ENCODE results near the gene BMPR1B.

The BMPR1B gene

GRCh38 chr4:94962484-94962883 is 204.7 kb downstream of the BMPR1B start:
- no peak overlapping the region for H3K4me2 ChIP-seq (ENCODE audit: low read depth, low read length)
- H3K9me3 ChIP-seq (replicated peaks; ENCODE audit: insufficient read depth, low read length) = no peaks in the 10 kb centered on the region
- H3K4me1 ChIP-seq (ENCODE audit: low read length) = no peaks in the 10 kb centered on the region
- H3K79me2 ChIP-seq (ENCODE audit: low read length) = no peaks in the 10 kb centered on the region
- no peaks in the 10 kb centered on the region for H3K36me3 ChIP-seq (replicated peaks; ENCODE audit: insufficient read depth, low read length)
- H2AFZ ChIP-seq (ENCODE audit: low read length) = no peak overlapping the region
- TF ChIP-seq EZH2 (optimal IDR thresholded peaks at IDR 0.05; ENCODE audit: low read depth, low read length) (no peak), EZH2phosphoT487 (IDR thresholded peaks at IDR 0.05; ENCODE audit: low read length) (no peak), CTCF (IDR thresholded peaks at IDR 0.05; ENCODE audit: low read length) (no peak)
- H3K4me3 ChIP-seq (ENCODE audit: low read length) = no peak overlapping the region
- H3K9ac ChIP-seq (ENCODE audit: low read length) = no peak overlapping the region
- H3K9me2 ChIP-seq (replicated peaks; ENCODE audit: insufficient read depth, low read length) = no peaks in the 10 kb centered on the region
- H3K27ac ChIP-seq (ENCODE audit: low read length) = no peak overlapping the region
- H4K20me1 ChIP-seq (ENCODE audit: insufficient read depth, low read length) = no peaks in the 10 kb centered on the region
- no peaks in the 10 kb centered on the region for H3K27me3 ChIP-seq (replicated peaks; ENCODE audit: insufficient read depth, low read length)
- no peaks in the 10 kb centered on the region for H3F3A ChIP-seq (ENCODE audit: insufficient read depth, low read length)
- DNase-seq = no peak

GRCh38 chr4:94965852-94966251 is 208.1 kb downstream of the BMPR1B start:
- Histone ChIP-seq H3K9me2 (replicated peaks; ENCODE audit: insufficient read depth, low read length) (no peaks in the 10 kb centered on the region), H2AFZ (ENCODE audit: low read length) (no peak overlapping the region), H4K20me1 (ENCODE audit: insufficient read depth, low read length) (no peaks in the 10 kb centered on the region), H3K27me3 (replicated peaks; ENCODE audit: insufficient read depth, low read length) (no peaks in the 10 kb centered on the region), H3K9me3 (replicated peaks; ENCODE audit: insufficient read depth, low read length) (no peaks in the 10 kb centered on the region), H3K9ac (ENCODE audit: low read length) (no peak overlapping the region), H3K27ac (ENCODE audit: low read length) (no peak overlapping the region), H3K4me3 (ENCODE audit: low read length) (no peak overlapping the region), H3K4me2 (ENCODE audit: low read depth, low read length) (no peak overlapping the region), H3K36me3 (replicated peaks; ENCODE audit: insufficient read depth, low read length) (no peaks in the 10 kb centered on the region), H3K79me2 (ENCODE audit: low read length) (no peaks in the 10 kb centered on the region), H3F3A (ENCODE audit: insufficient read depth, low read length) (no peaks in the 10 kb centered on the region), H3K4me1 (ENCODE audit: low read length) (no peaks in the 10 kb centered on the region)
- TF ChIP-seq EZH2phosphoT487 (IDR thresholded peaks at IDR 0.05; ENCODE audit: low read length) (no peak), CTCF (IDR thresholded peaks at IDR 0.05; ENCODE audit: low read length) (no peak), EZH2 (optimal IDR thresholded peaks at IDR 0.05; ENCODE audit: low read depth, low read length) (no peak)
- no peak for DNase-seq

GRCh38 chr4:94968493-94968892 is 210.7 kb downstream of the BMPR1B start:
- no peaks in the 10 kb centered on the region for H3K79me2 ChIP-seq (ENCODE audit: low read length)
- no peak overlapping the region for H3K4me2 ChIP-seq (ENCODE audit: low read depth, low read length)
- TF ChIP-seq CTCF (IDR thresholded peaks at IDR 0.05; ENCODE audit: low read length) (no peak), EZH2 (optimal IDR thresholded peaks at IDR 0.05; ENCODE audit: low read depth, low read length) (no peak), EZH2phosphoT487 (IDR thresholded peaks at IDR 0.05; ENCODE audit: low read length) (no peak)
- no peak for DNase-seq
- no peaks in the 10 kb centered on the region for H4K20me1 ChIP-seq (ENCODE audit: insufficient read depth, low read length)
- H3K36me3 ChIP-seq (replicated peaks; ENCODE audit: insufficient read depth, low read length) = no peaks in the 10 kb centered on the region
- no peaks in the 10 kb centered on the region for H3K27me3 ChIP-seq (replicated peaks; ENCODE audit: insufficient read depth, low read length)
- H3K27ac ChIP-seq (ENCODE audit: low read length) = no peak overlapping the region
- no peaks in the 10 kb centered on the region for H3K4me1 ChIP-seq (ENCODE audit: low read length)
- no peak overlapping the region for H3K4me3 ChIP-seq (ENCODE audit: low read length)
- no peaks in the 10 kb centered on the region for H3K9me3 ChIP-seq (replicated peaks; ENCODE audit: insufficient read depth, low read length)
- no peak overlapping the region for H2AFZ ChIP-seq (ENCODE audit: low read length)
- no peaks in the 10 kb centered on the region for H3F3A ChIP-seq (ENCODE audit: insufficient read depth, low read length)
- H3K9ac ChIP-seq (ENCODE audit: low read length) = no peak overlapping the region
- H3K9me2 ChIP-seq (replicated peaks; ENCODE audit: insufficient read depth, low read length) = no peaks in the 10 kb centered on the region

Measured in MM.1S (cell line).